ENCODE results near the gene PHLDB1. TPM values are rescaled to one million over a fixed set of nuclear protein-coding genes. Genes with fewer than 3 reads are reported as not detected.

PHLDB1 gene
- total and polyA plus RNA-seq, 2 of the 8 experiments (the other 6 are each of a cell fraction or from before 2014, with no cell fraction given): 53.9 to 74.8 TPM

DNA sequence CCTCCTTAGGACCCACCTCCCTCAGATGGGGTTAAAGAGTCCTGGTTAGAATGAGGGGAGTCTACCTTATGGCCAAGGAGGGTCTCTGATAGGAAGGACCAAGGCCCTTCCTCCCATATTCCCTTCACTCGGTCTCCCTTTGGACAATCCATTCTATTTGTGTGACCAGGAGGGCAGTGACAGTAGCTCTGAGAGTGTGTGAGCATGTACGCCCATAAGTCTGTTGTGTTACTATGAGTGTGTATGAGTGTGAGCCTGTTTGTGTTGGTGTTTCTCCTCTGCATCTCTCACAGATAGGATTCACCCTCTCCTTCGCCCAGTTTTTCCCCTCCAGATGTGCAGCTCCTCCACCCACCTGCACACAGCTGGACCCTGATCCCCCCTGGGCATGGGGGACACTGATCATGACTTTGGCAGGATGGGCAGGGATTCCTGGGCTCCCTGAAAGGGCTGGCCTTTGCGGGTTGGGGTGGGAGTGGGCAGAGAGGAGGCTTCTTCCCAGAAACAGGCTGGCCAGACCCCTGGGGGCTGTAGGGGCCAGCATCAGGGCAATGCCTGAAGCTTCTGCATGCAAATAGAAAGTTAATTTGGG, 14.5 kb downstream of the PHLDB1 start (continued):
- TF ChIP-seq HDAC2 (IDR thresholded peaks at IDR 0.05; ENCODE audit: borderline replicate concordance in 1 of 2, low read depth in 2 of 2, low read length in 2 of 2) (no peak), SIN3A (conservative IDR thresholded peaks at IDR 0.05 in 1 of 2, IDR thresholded peaks at IDR 0.05 in 1 of 2; ENCODE audit: low read depth in 1 of 2, low read length in 2 of 2) (no peak), SAP30 (IDR thresholded peaks at IDR 0.05; ENCODE audit: insufficient read depth, insufficient replicate concordance, low read length) (no peak)

Measured in H1 (cell line).